A673 (cell line): ENCODE results near the gene TBRG4. TPM values are rescaled to one million over a fixed set of nuclear protein-coding genes. Genes with fewer than 3 reads are reported as not detected.

ENCODE experiments used
- BruUV-seq: library from RNA; stranded (reverse); fragments of 400-500 nt; replicated peaks from 2 replicates; lab custom pipeline; 2021; lab: Mats Ljungman, UMichigan
- CTCF ChIA-PET: fragments of 300-600 bp; sonication (Branson Sonifier 250); formaldehyde crosslinking; loops from one replicate; lab custom pipeline; 2022; ENCODE audit warnings: antibody characterized with exemption; lab: Charles Lee
- POLR2A ChIA-PET: fragments of 300-600 bp; sonication (Branson Sonifier 250); formaldehyde crosslinking; loops from one replicate; lab custom pipeline; 2022; ENCODE audit warnings: antibody characterized with exemption; ENCODE audit not compliant: low non-redundant PET; lab: Charles Lee
- DNase-seq: peaks from one replicate; pipeline ENCODE4 v3.0.0-alpha.2; 2015; ENCODE audit warnings: low spot score
- H3K27ac ChIP-seq: fragments of 200-600 bp; sonication (generic); 2 replicates; pipeline ENCODE4 v1.5.1; 2016; ENCODE audit warnings: mixed run types, low read depth, mild to moderate bottlenecking, mixed read lengths, antibody characterized with exemption, low read length; ENCODE audit not compliant: poor library complexity, severe bottlenecking
- H3K27me3 ChIP-seq: fragments of 200-600 bp; sonication (generic); replicated peaks from 2 replicates; pipeline ENCODE4 v1.6.1; 2017; ENCODE audit warnings: mixed run types, low read depth, mild to moderate bottlenecking, mixed read lengths, antibody characterized with exemption, low read length; ENCODE audit not compliant: insufficient read depth, poor library complexity
- H3K36me3 ChIP-seq: fragments of 200-600 bp; sonication (generic); 2 replicates; pipeline ENCODE4 v1.6.1; 2016; ENCODE audit warnings: mixed run types, mild to moderate bottlenecking, mixed read lengths, antibody characterized with exemption, low read length; ENCODE audit not compliant: insufficient read depth, poor library complexity, severe bottlenecking
- H3K4me1 ChIP-seq: fragments of 200-600 bp; sonication (generic); 2 replicates; pipeline ENCODE4 v1.6.1; 2017; ENCODE audit warnings: mixed run types, mild to moderate bottlenecking, mixed read lengths, antibody characterized with exemption, low read length; ENCODE audit not compliant: insufficient read depth, poor library complexity, severe bottlenecking
- H3K4me3 ChIP-seq: fragments of 200-600 bp; sonication (generic); 2 replicates; pipeline ENCODE4 v1.5.1; 2016; ENCODE audit warnings: low read depth, mixed run types, mild to moderate bottlenecking, mixed read lengths, low read length; ENCODE audit not compliant: poor library complexity, severe bottlenecking
- H3K9me3 ChIP-seq: fragments of 200-600 bp; sonication (generic); 2 replicates; pipeline ENCODE4 v1.6.1; 2016; ENCODE audit warnings: mixed run types, low read depth, mild to moderate bottlenecking, mixed read lengths, antibody characterized with exemption, low read length; ENCODE audit not compliant: poor library complexity, severe bottlenecking
- CTCF ChIP-seq: fragments of 300-800, 200-600 bp; sonication (generic); conservative IDR thresholded peaks from 2 replicates; pipeline ENCODE4 v1.5.1; 2017; ENCODE audit warnings: low read depth, mild to moderate bottlenecking, antibody characterized with exemption, low read length, moderate library complexity, mixed read lengths
- EZH2 ChIP-seq: fragments of 200-600 bp; sonication (generic); IDR thresholded peaks from 2 replicates; pipeline ENCODE4 v1.6.1; 2017; ENCODE audit warnings: borderline replicate concordance, low read depth, mild to moderate bottlenecking, mixed read lengths, antibody characterized with exemption, low read length; ENCODE audit not compliant: poor library complexity, severe bottlenecking
- intact Hi-C: fragments of 100-400 bp; cut with micrococcal nuclease; formaldehyde crosslinking; loops from one replicate; pipeline ENCODE4 v1.10.0; 2022; ENCODE audit not compliant: unreplicated experiment
- total RNA-seq: library from RNA; stranded (reverse); gene quantifications from 2 replicates; pipeline ENCODE4 v1.2.3, GENCODE V29; 2021

Gene TBRG4
- total RNA-seq, 1 experiment from 2014 or later: 136 TPM

- ChIA-PET CTCF (no interaction called here), POLR2A (no interaction called here)
- H3K9me3 ChIP-seq: no peaks in the 10 kb centered on the region
- no peaks in the 10 kb centered on the region for H3K4me1 ChIP-seq
- no peak overlapping the region for H3K4me3 ChIP-seq
- H3K27me3 ChIP-seq: no peaks in the 10 kb centered on the region
- BruUV-seq: no TSS peak
- no peak overlapping the region for H3K27ac ChIP-seq
- H3K36me3 ChIP-seq: peaks cover 4% of the 10 kb centered on the region
- TF ChIP-seq CTCF: no peak
- no peak for TF ChIP-seq EZH2
- no peak for DNase-seq
- intact Hi-C loops: no loop called here
Measured at GRCh38 chr7:45060295-45060694, 51.2 kb downstream of the TBRG4 start.

DNA sequence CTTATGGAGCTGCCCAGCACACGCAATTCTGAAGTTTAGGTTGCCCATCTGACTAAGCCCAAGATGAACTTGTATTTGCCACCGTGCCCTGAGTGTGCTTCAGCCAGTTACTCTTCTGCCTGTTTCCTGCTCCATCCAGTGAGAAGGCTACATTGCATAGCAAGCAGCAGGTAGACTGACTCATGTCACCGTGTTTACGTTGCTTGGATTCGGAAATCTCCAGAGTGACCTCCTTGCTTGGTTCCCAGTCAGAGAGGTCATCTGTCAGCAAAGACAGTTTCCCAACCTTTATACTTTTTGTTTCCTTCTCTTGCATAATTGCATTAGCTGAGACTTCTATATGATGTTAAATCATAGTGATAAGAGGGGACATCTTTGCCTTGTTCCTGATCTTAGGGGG, 53.6 kb downstream of the TBRG4 start:
- H3K27ac ChIP-seq: no peak overlapping the region
- ChIA-PET POLR2A (no interaction called here), CTCF (no interaction called here)
- intact Hi-C loops: no loop called here
- H3K4me1 ChIP-seq: no peaks in the 10 kb centered on the region
- H3K36me3 ChIP-seq: no peaks in the 10 kb centered on the region
- no peak for TF ChIP-seq CTCF
- no peak for TF ChIP-seq EZH2
- H3K4me3 ChIP-seq: no peak overlapping the region
- no TSS peak for BruUV-seq
- H3K27me3 ChIP-seq: no peaks in the 10 kb centered on the region
- H3K9me3 ChIP-seq: no peaks in the 10 kb centered on the region
- no peak for DNase-seq

DNA sequence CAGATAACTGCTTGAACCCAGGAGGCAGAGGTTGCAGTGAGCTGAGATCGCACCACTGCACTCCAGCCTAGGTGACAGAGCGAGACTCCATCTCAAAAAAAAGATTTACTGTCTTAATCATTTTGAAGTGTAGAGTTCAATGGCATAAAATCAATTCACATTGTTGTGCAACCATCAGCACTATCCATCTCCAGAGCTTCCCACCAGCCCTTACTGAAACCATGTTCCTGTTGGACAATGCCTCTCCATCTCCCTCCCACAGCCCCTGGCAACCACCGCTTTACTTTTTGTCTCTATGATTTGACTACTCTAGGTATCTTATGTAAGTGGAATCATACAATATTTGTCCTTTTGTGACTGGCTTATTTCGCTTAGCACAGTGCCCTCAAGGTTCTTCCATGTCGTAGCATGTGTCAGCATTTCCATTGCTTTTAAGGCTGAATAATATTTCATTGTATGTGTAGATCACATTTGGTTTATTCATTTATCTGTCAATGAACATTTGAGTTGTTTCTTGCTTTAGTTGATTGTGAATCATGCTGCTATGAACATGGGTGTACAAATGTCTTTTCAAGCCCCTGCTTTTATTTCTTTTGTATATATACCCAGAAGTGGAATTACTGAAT, 55.8 kb downstream of the TBRG4 start:
- Histone ChIP-seq H3K36me3 (no peaks in the 10 kb centered on the region), H3K27me3 (no peaks in the 10 kb centered on the region), H3K4me1 (no peaks in the 10 kb centered on the region), H3K27ac (no peak overlapping the region), H3K4me3 (no peak overlapping the region), H3K9me3 (no peaks in the 10 kb centered on the region)
- ChIA-PET POLR2A (no interaction called here), CTCF (interaction anchor here (0.6 kb wide), 1 partner anchor 895 kb away, joined by 3 read pairs; no protein-coding TSS in a partner anchor)
- no peak for DNase-seq
- intact Hi-C loops: no loop called here
- TF ChIP-seq EZH2 (no peak), CTCF (no peak)
- BruUV-seq: no TSS peak
